DND-41 (cell line): Measurements from ENCODE around the gene FAM78A.

Experiments
- EZH2 ChIP-seq: IDR thresholded peaks from 3 replicates; pipeline ENCODE4 v1.6.1; 2012; ENCODE audit warnings: borderline replicate concordance, low read depth, mild to moderate bottlenecking, moderate library complexity, low read length, inconsistent platforms; ENCODE audit not compliant: severe bottlenecking
- TF ChIP-seq, protein P1 (sequence below): IDR thresholded peaks from 2 replicates; pipeline ENCODE4 v1.5.1; 2012; ENCODE audit warnings: borderline replicate concordance, low read length, moderate library complexity, mild to moderate bottlenecking; ENCODE audit not compliant: poor library complexity, severe bottlenecking; ENCODE audit errors: extremely low read depth

DNA sequence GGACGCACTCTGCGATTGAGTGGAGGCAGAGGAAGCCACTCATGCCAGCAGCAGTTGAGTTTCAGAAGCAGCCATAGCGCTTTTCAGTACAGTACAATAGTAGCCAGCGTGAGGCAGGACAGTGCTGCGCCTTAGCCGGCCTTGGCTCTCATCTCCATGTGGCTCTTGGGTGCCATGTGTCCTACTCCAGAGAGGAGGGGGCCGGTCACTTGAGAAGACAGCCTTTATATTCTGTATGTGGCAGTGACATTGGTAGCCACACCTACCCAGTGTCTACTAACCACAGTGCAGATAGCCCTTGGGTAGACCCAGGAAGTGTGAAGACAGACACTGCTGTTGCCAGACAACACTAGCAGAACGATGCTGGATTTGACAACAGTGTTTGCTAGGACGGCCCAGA, 42.3 kb downstream of the FAM78A start:
- TF ChIP-seq, protein P1, sequence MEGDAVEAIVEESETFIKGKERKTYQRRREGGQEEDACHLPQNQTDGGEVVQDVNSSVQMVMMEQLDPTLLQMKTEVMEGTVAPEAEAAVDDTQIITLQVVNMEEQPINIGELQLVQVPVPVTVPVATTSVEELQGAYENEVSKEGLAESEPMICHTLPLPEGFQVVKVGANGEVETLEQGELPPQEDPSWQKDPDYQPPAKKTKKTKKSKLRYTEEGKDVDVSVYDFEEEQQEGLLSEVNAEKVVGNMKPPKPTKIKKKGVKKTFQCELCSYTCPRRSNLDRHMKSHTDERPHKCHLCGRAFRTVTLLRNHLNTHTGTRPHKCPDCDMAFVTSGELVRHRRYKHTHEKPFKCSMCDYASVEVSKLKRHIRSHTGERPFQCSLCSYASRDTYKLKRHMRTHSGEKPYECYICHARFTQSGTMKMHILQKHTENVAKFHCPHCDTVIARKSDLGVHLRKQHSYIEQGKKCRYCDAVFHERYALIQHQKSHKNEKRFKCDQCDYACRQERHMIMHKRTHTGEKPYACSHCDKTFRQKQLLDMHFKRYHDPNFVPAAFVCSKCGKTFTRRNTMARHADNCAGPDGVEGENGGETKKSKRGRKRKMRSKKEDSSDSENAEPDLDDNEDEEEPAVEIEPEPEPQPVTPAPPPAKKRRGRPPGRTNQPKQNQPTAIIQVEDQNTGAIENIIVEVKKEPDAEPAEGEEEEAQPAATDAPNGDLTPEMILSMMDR, result no peak
- TF ChIP-seq EZH2, result no peak
